SK-N-SH (cell line): ENCODE results near the gene RTN4RL2. TPM values are rescaled to one million over a fixed set of nuclear protein-coding genes. Genes with fewer than 3 reads are reported as not detected.

Experiments used
- CTCF ChIA-PET: fragments of 300-600, 350-600 bp; formaldehyde crosslinking; extraction: SDS; loops from one replicate; lab custom pipeline; 2021; lab: Yijun Ruan, JAX
- POLR2A ChIA-PET: fragments of 350-600 bp; sonication (Branson Sonifier 250); formaldehyde crosslinking; extraction: SDS; loops from one replicate; lab custom pipeline; 2020; ENCODE audit warnings: antibody characterized with exemption, inconsistent platforms; lab: Yijun Ruan, JAX
- DNase-seq: peaks from one replicate; pipeline ENCODE4 v3.0.0; 2012
- H2AFZ ChIP-seq: fragments of 200-600 bp; sonication (generic); 2 replicates; pipeline ENCODE4 v1.8.1; 2016; ENCODE audit warnings: antibody characterized with exemption, mild to moderate bottlenecking, low read depth
- H3F3A ChIP-seq: fragments of 200-600 bp; sonication (generic); replicated peaks from 2 replicates; pipeline ENCODE3; 2016; ENCODE audit warnings: antibody characterized with exemption, mild to moderate bottlenecking; ENCODE audit not compliant: insufficient read depth
- H3K27ac ChIP-seq, 2 experiments: fragments of 200-500 bp in 1 of 2; fragments of 200-600 bp in 1 of 2; sonication (Bioruptor generic) in 1 of 2; sonication (generic), shearing (Covaris generic) in 1 of 2; 2 replicates each; pipeline versions ENCODE4 v1.5.1 to v1.6.1; 2014 to 2016; ENCODE audit warnings: low read depth in 2 of 2, inconsistent platforms in 1 of 2, low read length in 1 of 2, mild to moderate bottlenecking in 1 of 2, mixed read lengths in 1 of 2
- H3K27me3 ChIP-seq: fragments of 200-600 bp; sonication (generic), shearing (Covaris generic); 2 replicates; pipeline ENCODE4 v1.6.1; 2016; ENCODE audit warnings: mixed run types; ENCODE audit not compliant: insufficient read depth
- H3K36me3 ChIP-seq, 2 experiments: fragments of 200-500 bp in 1 of 2; fragments of 200-600 bp in 1 of 2; sonication (Bioruptor generic) in 1 of 2; sonication (generic) in 1 of 2; replicated peaks in 1 of 2; 2 replicates each; pipeline versions ENCODE3 to v1.5.1; 2014 to 2016; ENCODE audit warnings: low read length in 1 of 2, mild to moderate bottlenecking in 1 of 2; ENCODE audit not compliant: insufficient read depth in 2 of 2, control insufficient read depth in 1 of 2
- H3K4me1 ChIP-seq, 2 experiments: fragments of 200-500 bp in 1 of 2; fragments of 200-600 bp in 1 of 2; sonication (Bioruptor generic) in 1 of 2; sonication (generic), shearing (Covaris generic) in 1 of 2; 2 replicates each; pipeline versions ENCODE4 v1.5.1 to v1.6.1; 2014 to 2016; ENCODE audit warnings: low read depth in 1 of 2, low read length in 1 of 2, mixed run types in 1 of 2; ENCODE audit not compliant: insufficient read depth in 2 of 2, control insufficient read depth in 1 of 2
- H3K4me2 ChIP-seq: fragments of 200-600 bp; sonication (generic), shearing (Covaris generic); 2 replicates; pipeline ENCODE4 v1.6.1; 2017; ENCODE audit warnings: mixed run types
- H3K4me3 ChIP-seq, 2 experiments: fragments of 200-500 bp in 1 of 2; fragments of 200-600 bp in 1 of 2; sonication (Bioruptor generic) in 1 of 2; sonication (generic), shearing (Covaris generic) in 1 of 2; 2 replicates each; pipeline versions ENCODE4 v1.5.1 to v1.8.1; 2014 to 2016; ENCODE audit warnings: low read depth in 2 of 2, inconsistent platforms in 1 of 2, low read length in 1 of 2, mild to moderate bottlenecking in 1 of 2, mixed read lengths in 1 of 2, moderate library complexity in 1 of 2
- H3K79me2 ChIP-seq: fragments of 200-600 bp; sonication (generic); 2 replicates; pipeline ENCODE4 v1.8.1; 2017; ENCODE audit warnings: mild to moderate bottlenecking; ENCODE audit not compliant: insufficient read depth
- H3K9ac ChIP-seq: fragments of 200-600 bp; sonication (generic); 2 replicates; pipeline ENCODE4 v1.6.1; 2017; ENCODE audit warnings: mixed run types
- H3K9me2 ChIP-seq: fragments of 200-600 bp; sonication (generic); 2 replicates; pipeline ENCODE4 v1.6.1; 2017; ENCODE audit warnings: mixed run types
- H3K9me3 ChIP-seq: fragments of 200-600 bp; sonication (generic); 2 replicates; pipeline ENCODE4 v1.6.1; 2017; ENCODE audit warnings: mixed run types, mild to moderate bottlenecking, moderate library complexity
- H4K20me1 ChIP-seq: fragments of 200-600 bp; sonication (generic); 2 replicates; pipeline ENCODE4 v1.6.1; 2017; ENCODE audit warnings: mild to moderate bottlenecking, mixed run types; ENCODE audit not compliant: insufficient read depth
- CHD2 ChIP-seq: fragments of 150-350 bp; IDR thresholded peaks from 2 replicates; pipeline ENCODE4 v1.6.1; 2018; ENCODE audit warnings: low read length; ENCODE audit not compliant: partially characterized antibody
- FOXM1 ChIP-seq: IDR thresholded peaks from 2 replicates; pipeline ENCODE4 v1.4.0; 2012; ENCODE audit warnings: low read depth, mild to moderate bottlenecking
- GABPA ChIP-seq: IDR thresholded peaks from 2 replicates; pipeline ENCODE4 v1.4.0; 2012; ENCODE audit warnings: low read depth, mild to moderate bottlenecking
- GATA2 ChIP-seq: sonication (generic); formaldehyde crosslinking; IDR thresholded peaks from 2 replicates; pipeline ENCODE4 v1.5.0; 2020; ENCODE audit warnings: mild to moderate bottlenecking, missing genetic modification reagents
- IRF3 ChIP-seq: fragments of 150-350 bp; IDR thresholded peaks from 2 replicates; pipeline ENCODE4 v1.6.1; 2016; ENCODE audit warnings: mild to moderate bottlenecking, low read depth, low read length
- JUND ChIP-seq: IDR thresholded peaks from 2 replicates; pipeline ENCODE4 v1.4.0; 2012
- RAD21 ChIP-seq: IDR thresholded peaks from 2 replicates; pipeline ENCODE4 v1.6.1; 2012; ENCODE audit warnings: mild to moderate bottlenecking, low read length
- RFX5 ChIP-seq: IDR thresholded peaks from 2 replicates; pipeline ENCODE4 v1.6.1; 2012; ENCODE audit warnings: mild to moderate bottlenecking, improper control_type of control experiment, low read length
- TEAD4 ChIP-seq: IDR thresholded peaks from 2 replicates; pipeline ENCODE4 v1.4.0; 2012; ENCODE audit warnings: mild to moderate bottlenecking, borderline replicate concordance; ENCODE audit not compliant: insufficient read depth
- USF2 ChIP-seq: fragments of 150-350 bp; IDR thresholded peaks from 2 replicates; pipeline ENCODE4 v1.6.1; 2017; ENCODE audit warnings: antibody characterized with exemption, low read length, low read depth, borderline replicate concordance
- ZBTB33 ChIP-seq: IDR thresholded peaks from 2 replicates; pipeline ENCODE4 v1.4.0; 2012; ENCODE audit warnings: low read depth, borderline replicate concordance
- WGBS: methylation state at CpG from one replicate; pipeline ENCODE4 v1.1.6; 2017; ENCODE audit warnings: low lambda C conversion rate; 5-methylcytosine and 5-hydroxymethylcytosine counted together
- polyA plus RNA-seq, 3 experiments: library from polyadenylated mRNA; depleted of rRNA; stranded (reverse); fragments of >200 nt; gene quantifications; 2 replicates each; pipeline ENCODE4 v1.2.3, GENCODE V29; 2012

The RTN4RL2 gene
- polyA plus RNA-seq, 1 of the 3 experiments (the other 2 are of a cell fraction) = 0.30 TPM

GRCh38 chr11:57487920-57488659 is 27.8 kb downstream of the RTN4RL2 start:
- WGBS = 85% methylated on average over 6 of the region's 6 CpGs
- CTCF ChIA-PET = interaction anchor here (0.9 to 27.2 kb wide), 7 partner anchors 8 to 157 kb away, joined by 3 to 517 read pairs (median 5); partner anchors contain the start of genes RTN4RL2 and TIMM10
- no peak overlapping the region for H3K4me2 ChIP-seq
- H3K4me3 ChIP-seq = no peak overlapping the region
- no peak for TF ChIP-seq GABPA
- no peak for TF ChIP-seq RAD21
- no peak for TF ChIP-seq GATA2 (CRISPR knock-in tag)
- no peak for TF ChIP-seq IRF3
- TF ChIP-seq TEAD4 = no peak
- H3K9ac ChIP-seq = no peak overlapping the region
- H3F3A ChIP-seq = peaks cover 2% of the 10 kb centered on the region
- POLR2A ChIA-PET = no interaction called here
- H3K36me3 ChIP-seq = no peaks in the 10 kb centered on the region
- H3K27me3 ChIP-seq = peaks cover 4% of the 10 kb centered on the region; the same call in 1 of the 2 replicates
- no peaks in the 10 kb centered on the region for H4K20me1 ChIP-seq
- no peak overlapping the region for H3K27ac ChIP-seq
- no peaks in the 10 kb centered on the region for H3K9me2 ChIP-seq
- H3K4me1 ChIP-seq = peaks cover 4 to 6% of the 10 kb centered on the region in 2 experiments; a peak in 2 of 4 replicates
- H3K9me3 ChIP-seq = no peaks in the 10 kb centered on the region
- H3K79me2 ChIP-seq = no peaks in the 10 kb centered on the region
- H2AFZ ChIP-seq = no peak overlapping the region
- DNase-seq = no peak

GRCh38 chr11:57490456-57491248 is 30.3 kb downstream of the RTN4RL2 start:
- no peak for DNase-seq
- ChIA-PET POLR2A (no interaction called here), CTCF (interaction anchor here (0.7 to 27.2 kb wide), 12 partner anchors 8 to 154 kb away, joined by 3 to 517 read pairs (median 10); partner anchors contain the start of genes RTN4RL2, TIMM10 and UBE2L6)

More at GRCh38 chr11:57490456-57491248, 30.3 kb downstream of the RTN4RL2 start:
- no peaks in the 10 kb centered on the region; a peak in 1 of 4 replicates for H3K4me1 ChIP-seq
- H3K27me3 ChIP-seq = no peaks in the 10 kb centered on the region
- no peaks in the 10 kb centered on the region for H3K9me3 ChIP-seq
- no peaks in the 10 kb centered on the region for H4K20me1 ChIP-seq
- H3F3A ChIP-seq = peaks cover 2% of the 10 kb centered on the region
- H3K79me2 ChIP-seq = no peaks in the 10 kb centered on the region
- H3K27ac ChIP-seq = no peak overlapping the region
- no peaks in the 10 kb centered on the region for H3K9me2 ChIP-seq
- no peak overlapping the region for H3K9ac ChIP-seq
- no peak overlapping the region for H3K4me2 ChIP-seq
- no peak overlapping the region for H3K4me3 ChIP-seq
- TF ChIP-seq ZBTB33 (no peak), TEAD4 (no peak), JUND (no peak), RFX5 (no peak), USF2 (no peak), FOXM1 (no peak), RAD21 (no peak), CHD2 (no peak)
- WGBS = 84% methylated on average over 8 of the region's 9 CpGs
- no peaks in the 10 kb centered on the region for H3K36me3 ChIP-seq
- H2AFZ ChIP-seq = no peak overlapping the region
